ENCODE measurements around the gene AACS.

The AACS gene

GRCh38 chr12:125163148-125163547 lies 97.9 kb downstream of the AACS start:
- Mint-ChIP-seq H3K27ac (no peak overlapping the region), H3K4me1 (no peaks in the 10 kb centered on the region), H3K36me3 (no peaks in the 10 kb centered on the region), H3K4me3 (no peak overlapping the region), H3K27me3 (peaks cover 2% of the 10 kb centered on the region), H3K9me3 (no peaks in the 10 kb centered on the region)

- H3K27ac Mint-ChIP-seq, result no peak overlapping the region
- H3K27me3 Mint-ChIP-seq, result peaks cover 2% of the 10 kb centered on the region
- H3K9me3 Mint-ChIP-seq, result no peaks in the 10 kb centered on the region
- H3K4me3 Mint-ChIP-seq, result no peak overlapping the region
- no peaks in the 10 kb centered on the region for H3K4me1 Mint-ChIP-seq
- H3K36me3 Mint-ChIP-seq, result no peaks in the 10 kb centered on the region
These were observed 99.3 kb downstream of the AACS start for GRCh38 chr12:125164541-125164940.

GRCh38 chr12:125166041-125166440 lies 100.8 kb downstream of the AACS start:
- Mint-ChIP-seq H3K36me3 (no peaks in the 10 kb centered on the region), H3K27me3 (peaks cover 4% of the 10 kb centered on the region), H3K4me1 (no peaks in the 10 kb centered on the region), H3K9me3 (no peaks in the 10 kb centered on the region), H3K27ac (no peak overlapping the region), H3K4me3 (no peak overlapping the region)

GRCh38 chr12:125167658-125168057 lies 102.4 kb downstream of the AACS start:
- H3K27ac Mint-ChIP-seq, result no peak overlapping the region
- H3K36me3 Mint-ChIP-seq, result no peaks in the 10 kb centered on the region
- no peaks in the 10 kb centered on the region for H3K4me1 Mint-ChIP-seq
- H3K4me3 Mint-ChIP-seq, result no peak overlapping the region
- H3K27me3 Mint-ChIP-seq, result peaks cover 4% of the 10 kb centered on the region
- H3K9me3 Mint-ChIP-seq, result no peaks in the 10 kb centered on the region

GRCh38 chr12:125169451-125169850 lies 104.2 kb downstream of the AACS start:
- no peak overlapping the region for H3K4me3 Mint-ChIP-seq
- H3K9me3 Mint-ChIP-seq, result no peaks in the 10 kb centered on the region
- peaks cover 4% of the 10 kb centered on the region for H3K27me3 Mint-ChIP-seq
- no peaks in the 10 kb centered on the region for H3K36me3 Mint-ChIP-seq
- no peak overlapping the region for H3K27ac Mint-ChIP-seq
- no peaks in the 10 kb centered on the region for H3K4me1 Mint-ChIP-seq

GRCh38 chr12:125169870-125170269 lies 104.6 kb downstream of the AACS start:
- Mint-ChIP-seq H3K4me3 (no peak overlapping the region), H3K36me3 (no peaks in the 10 kb centered on the region), H3K27ac (no peak overlapping the region), H3K4me1 (no peaks in the 10 kb centered on the region), H3K9me3 (no peaks in the 10 kb centered on the region), H3K27me3 (peaks cover 4% of the 10 kb centered on the region)

- H3K36me3 Mint-ChIP-seq, result no peaks in the 10 kb centered on the region
These were observed 106.0 kb downstream of the AACS start for GRCh38 chr12:125171267-125171666.

GRCh38 chr12:125172231-125172850 lies 107.1 kb downstream of the AACS start:
- Mint-ChIP-seq H3K27ac (no peak overlapping the region), H3K4me3 (no peak overlapping the region), H3K4me1 (no peaks in the 10 kb centered on the region), H3K9me3 (no peaks in the 10 kb centered on the region), H3K36me3 (no peaks in the 10 kb centered on the region), H3K27me3 (peaks cover 7% of the 10 kb centered on the region)

More at GRCh38 chr12:125171267-125171666, 106.0 kb downstream of the AACS start:
- H3K9me3 Mint-ChIP-seq, result no peaks in the 10 kb centered on the region
- H3K4me3 Mint-ChIP-seq, result no peak overlapping the region
- no peak overlapping the region for H3K27ac Mint-ChIP-seq
- peaks cover 7% of the 10 kb centered on the region for H3K27me3 Mint-ChIP-seq
- H3K4me1 Mint-ChIP-seq, result no peaks in the 10 kb centered on the region

GRCh38 chr12:125175576-125175975 lies 110.3 kb downstream of the AACS start:
- Mint-ChIP-seq H3K9me3 (no peaks in the 10 kb centered on the region), H3K4me1 (no peaks in the 10 kb centered on the region), H3K27me3 (peaks cover 9% of the 10 kb centered on the region), H3K36me3 (no peaks in the 10 kb centered on the region), H3K4me3 (no peak overlapping the region), H3K27ac (no peak overlapping the region)

- H3K36me3 Mint-ChIP-seq, result no peaks in the 10 kb centered on the region
- H3K27me3 Mint-ChIP-seq, result peaks cover 20% of the 10 kb centered on the region
- H3K4me1 Mint-ChIP-seq, result peaks cover 1% of the 10 kb centered on the region
- no peaks in the 10 kb centered on the region for H3K9me3 Mint-ChIP-seq
- no peak overlapping the region for H3K27ac Mint-ChIP-seq
- no peak overlapping the region for H3K4me3 Mint-ChIP-seq
These were observed 113.0 kb downstream of the AACS start for GRCh38 chr12:125178222-125178621.

- H3K4me1 Mint-ChIP-seq, result peaks cover 4% of the 10 kb centered on the region
- no peaks in the 10 kb centered on the region for H3K36me3 Mint-ChIP-seq
- no peak overlapping the region for H3K27ac Mint-ChIP-seq
- no peak overlapping the region for H3K4me3 Mint-ChIP-seq
- H3K9me3 Mint-ChIP-seq, result no peaks in the 10 kb centered on the region
- peaks cover 32% of the 10 kb centered on the region for H3K27me3 Mint-ChIP-seq
These were observed 114.9 kb downstream of the AACS start for GRCh38 chr12:125180144-125180543.

- H3K9me3 Mint-ChIP-seq, result no peaks in the 10 kb centered on the region
- no peak overlapping the region for H3K4me3 Mint-ChIP-seq
- no peaks in the 10 kb centered on the region for H3K36me3 Mint-ChIP-seq
- H3K27ac Mint-ChIP-seq, result no peak overlapping the region
- H3K27me3 Mint-ChIP-seq, result peaks cover 38% of the 10 kb centered on the region
- peaks cover 4% of the 10 kb centered on the region for H3K4me1 Mint-ChIP-seq
These were observed 115.9 kb downstream of the AACS start for GRCh38 chr12:125181107-125181506.

- H3K4me1 Mint-ChIP-seq, result peaks cover 8% of the 10 kb centered on the region
- no peaks in the 10 kb centered on the region for H3K9me3 Mint-ChIP-seq
- no peaks in the 10 kb centered on the region for H3K36me3 Mint-ChIP-seq
- H3K27ac Mint-ChIP-seq, result no peak overlapping the region
- H3K27me3 Mint-ChIP-seq, result peaks cover 44% of the 10 kb centered on the region
- peak overlapping the region; percentile 33 for H3K4me3 Mint-ChIP-seq
These were observed 118.2 kb downstream of the AACS start for GRCh38 chr12:125183187-125184067.

GRCh38 chr12:125184213-125184967 lies 119.2 kb downstream of the AACS start:
- Mint-ChIP-seq H3K4me1 (peaks cover 8% of the 10 kb centered on the region), H3K27me3 (peaks cover 50% of the 10 kb centered on the region), H3K36me3 (no peaks in the 10 kb centered on the region), H3K9me3 (no peaks in the 10 kb centered on the region), H3K4me3 (no peak overlapping the region), H3K27ac (no peak overlapping the region)

- H3K27ac Mint-ChIP-seq, result no peak overlapping the region
- H3K27me3 Mint-ChIP-seq, result peaks cover 53% of the 10 kb centered on the region
- H3K4me3 Mint-ChIP-seq, result no peak overlapping the region
- no peaks in the 10 kb centered on the region for H3K9me3 Mint-ChIP-seq
- peaks cover 8% of the 10 kb centered on the region for H3K4me1 Mint-ChIP-seq
- no peaks in the 10 kb centered on the region for H3K36me3 Mint-ChIP-seq
These were observed 120.1 kb downstream of the AACS start for GRCh38 chr12:125185311-125185739.
